Measurements from ENCODE around the gene GNAQ. TPM values are rescaled to one million over a fixed set of nuclear protein-coding genes. Genes with fewer than 3 reads are reported as not detected.

Gene GNAQ
- polyA plus RNA-seq, 1 of the 3 experiments (the other 2 are of a cell fraction): 20.9 TPM

DNA sequence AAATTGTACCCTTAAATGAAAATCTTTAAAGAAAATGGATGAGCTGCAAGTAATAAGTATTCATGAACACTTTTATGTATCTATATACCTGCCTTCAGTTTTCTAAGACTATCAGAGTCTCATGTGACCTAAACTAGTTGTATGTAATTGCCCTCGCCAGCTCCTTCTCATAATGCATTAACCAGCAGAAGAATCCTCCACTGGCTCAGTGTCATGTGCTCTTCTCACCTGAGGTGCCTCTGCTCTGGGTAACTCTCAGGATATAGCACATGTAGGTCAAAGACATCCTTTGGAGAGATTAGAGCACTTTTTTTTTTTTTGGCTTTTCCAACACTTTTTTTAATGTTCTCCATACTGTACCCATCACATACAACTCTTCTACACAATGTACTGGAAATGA lies 199.8 kb downstream of the GNAQ start:
- ChIA-PET POLR2A (no interaction called here), CTCF (interaction anchor here (1.1 to 1.2 kb wide), 2 partner anchors 10 to 374 kb away, joined by 3 to 5 read pairs; no protein-coding TSS in a partner anchor)
- H3K4me1 ChIP-seq (ENCODE audit: control insufficient read depth in 1 of 2, insufficient read depth in 2 of 2, low read depth in 1 of 2, low read length in 1 of 2): peaks cover 8 to 11% of the 10 kb centered on the region in 2 experiments; a peak in 3 of 4 replicates
- TF ChIP-seq, protein P1, sequence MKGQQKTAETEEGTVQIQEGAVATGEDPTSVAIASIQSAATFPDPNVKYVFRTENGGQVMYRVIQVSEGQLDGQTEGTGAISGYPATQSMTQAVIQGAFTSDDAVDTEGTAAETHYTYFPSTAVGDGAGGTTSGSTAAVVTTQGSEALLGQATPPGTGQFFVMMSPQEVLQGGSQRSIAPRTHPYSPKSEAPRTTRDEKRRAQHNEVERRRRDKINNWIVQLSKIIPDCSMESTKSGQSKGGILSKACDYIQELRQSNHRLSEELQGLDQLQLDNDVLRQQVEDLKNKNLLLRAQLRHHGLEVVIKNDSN (IDR thresholded peaks at IDR 0.05; ENCODE audit: borderline replicate concordance, low read depth): no peak
- TF ChIP-seq EZH2phosphoT487 (IDR thresholded peaks at IDR 0.05; ENCODE audit: borderline replicate concordance, low read depth) (no peak), FOXM1 (IDR thresholded peaks at IDR 0.05; ENCODE audit: low read depth) (no peak), GATA2 (CRISPR knock-in tag; IDR thresholded peaks at IDR 0.05) (no peak), FOSL2 (IDR thresholded peaks at IDR 0.05; ENCODE audit: borderline replicate concordance, low read depth) (no peak), TEAD4 (IDR thresholded peaks at IDR 0.05; ENCODE audit: borderline replicate concordance, insufficient read depth) (no peak), SIN3A (IDR thresholded peaks at IDR 0.05; ENCODE audit: borderline replicate concordance, low read depth, low read length) (no peak), RXRA (IDR thresholded peaks at IDR 0.05; ENCODE audit: borderline replicate concordance, low read depth) (no peak)
- TF ChIP-seq, protein P2, sequence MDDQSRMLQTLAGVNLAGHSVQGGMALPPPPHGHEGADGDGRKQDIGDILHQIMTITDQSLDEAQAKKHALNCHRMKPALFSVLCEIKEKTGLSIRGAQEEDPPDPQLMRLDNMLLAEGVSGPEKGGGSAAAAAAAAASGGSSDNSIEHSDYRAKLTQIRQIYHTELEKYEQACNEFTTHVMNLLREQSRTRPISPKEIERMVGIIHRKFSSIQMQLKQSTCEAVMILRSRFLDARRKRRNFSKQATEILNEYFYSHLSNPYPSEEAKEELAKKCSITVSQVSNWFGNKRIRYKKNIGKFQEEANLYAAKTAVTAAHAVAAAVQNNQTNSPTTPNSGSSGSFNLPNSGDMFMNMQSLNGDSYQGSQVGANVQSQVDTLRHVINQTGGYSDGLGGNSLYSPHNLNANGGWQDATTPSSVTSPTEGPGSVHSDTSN (IDR thresholded peaks at IDR 0.05): no peak
- TF ChIP-seq, protein P3, sequence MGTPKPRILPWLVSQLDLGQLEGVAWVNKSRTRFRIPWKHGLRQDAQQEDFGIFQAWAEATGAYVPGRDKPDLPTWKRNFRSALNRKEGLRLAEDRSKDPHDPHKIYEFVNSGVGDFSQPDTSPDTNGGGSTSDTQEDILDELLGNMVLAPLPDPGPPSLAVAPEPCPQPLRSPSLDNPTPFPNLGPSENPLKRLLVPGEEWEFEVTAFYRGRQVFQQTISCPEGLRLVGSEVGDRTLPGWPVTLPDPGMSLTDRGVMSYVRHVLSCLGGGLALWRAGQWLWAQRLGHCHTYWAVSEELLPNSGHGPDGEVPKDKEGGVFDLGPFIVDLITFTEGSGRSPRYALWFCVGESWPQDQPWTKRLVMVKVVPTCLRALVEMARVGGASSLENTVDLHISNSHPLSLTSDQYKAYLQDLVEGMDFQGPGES (IDR thresholded peaks at IDR 0.05; ENCODE audit: low read depth, low read length): no peak
- no peak overlapping the region for H3K4me3 ChIP-seq (ENCODE audit: low read depth in 2 of 2, low read length in 1 of 2)
- H3K27me3 ChIP-seq (ENCODE audit: insufficient read depth): no peaks in the 10 kb centered on the region
- no peaks in the 10 kb centered on the region for H3K9me3 ChIP-seq
- H3K4me2 ChIP-seq: no peak overlapping the region
- no peaks in the 10 kb centered on the region for H3K36me3 ChIP-seq (replicated peaks in 1 of 2; ENCODE audit: control insufficient read depth in 1 of 2, insufficient read depth in 2 of 2, low read length in 1 of 2)
- no peak overlapping the region for H2AFZ ChIP-seq (ENCODE audit: low read depth)
- WGBS (ENCODE audit: low lambda C conversion rate): 100% methylated on average over 1 of the region's 1 CpG
- H3K79me2 ChIP-seq (ENCODE audit: insufficient read depth): peaks cover 36% of the 10 kb centered on the region
- H3F3A ChIP-seq (replicated peaks; ENCODE audit: insufficient read depth): no peaks in the 10 kb centered on the region
- no peaks in the 10 kb centered on the region for H3K9me2 ChIP-seq
- H3K9ac ChIP-seq: no peak overlapping the region
- no peaks in the 10 kb centered on the region for H4K20me1 ChIP-seq (ENCODE audit: insufficient read depth)
- peak overlapping the region in 1 of 2 experiments; percentile 22; a peak in 1 of 4 replicates for H3K27ac ChIP-seq (ENCODE audit: low read depth in 2 of 2, low read length in 1 of 2)
- no peak for DNase-seq

DNA sequence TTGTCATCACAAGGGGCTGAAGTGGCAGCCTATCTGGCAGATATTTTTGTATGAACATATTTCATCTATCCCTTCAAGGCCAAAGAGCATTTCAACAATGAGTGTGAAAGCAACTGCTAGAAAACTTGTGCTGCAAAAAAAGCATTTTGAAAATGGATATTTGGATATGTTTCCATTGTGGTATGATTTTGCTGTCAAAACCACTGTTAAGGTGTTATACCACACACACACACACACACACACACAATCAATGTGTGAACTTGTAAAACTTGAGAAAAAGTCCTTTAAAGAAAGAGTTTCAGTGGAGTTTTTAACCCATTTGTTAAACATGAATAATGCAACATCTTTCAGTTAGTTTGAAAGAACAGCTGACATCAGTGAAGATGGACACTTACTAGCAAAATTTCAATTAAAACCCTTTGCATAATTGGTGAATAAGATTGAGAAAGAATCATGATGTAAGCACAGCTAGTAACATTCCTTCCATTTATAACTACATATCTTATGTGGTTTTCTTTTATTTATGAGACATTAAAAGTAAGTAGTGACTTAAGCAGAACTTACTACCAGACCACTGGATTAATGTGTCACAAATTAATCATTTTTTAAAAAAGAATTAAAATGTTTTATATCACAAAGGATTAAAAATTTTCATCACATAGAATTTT lies 200.9 kb downstream of the GNAQ start:
- no peak overlapping the region for H2AFZ ChIP-seq (ENCODE audit: low read depth)
- H3K9me3 ChIP-seq: no peaks in the 10 kb centered on the region
- peaks cover 46% of the 10 kb centered on the region for H3K79me2 ChIP-seq (ENCODE audit: insufficient read depth)
- H3K4me3 ChIP-seq (ENCODE audit: low read depth in 2 of 2, low read length in 1 of 2): no peak overlapping the region
- no peaks in the 10 kb centered on the region for H3K9me2 ChIP-seq
- H3K4me2 ChIP-seq: no peak overlapping the region
- no peak overlapping the region for H3K9ac ChIP-seq
- H3K27me3 ChIP-seq (ENCODE audit: insufficient read depth): no peaks in the 10 kb centered on the region
- H3K27ac ChIP-seq (ENCODE audit: low read depth in 2 of 2, low read length in 1 of 2): no peak overlapping the region
- no peak for DNase-seq
- no peaks in the 10 kb centered on the region for H4K20me1 ChIP-seq (ENCODE audit: insufficient read depth)
- no peaks in the 10 kb centered on the region for H3K36me3 ChIP-seq (replicated peaks in 1 of 2; ENCODE audit: control insufficient read depth in 1 of 2, insufficient read depth in 2 of 2, low read length in 1 of 2)
- POLR2A ChIA-PET: no interaction called here
- no peak for TF ChIP-seq TEAD4 (IDR thresholded peaks at IDR 0.05; ENCODE audit: borderline replicate concordance, insufficient read depth)
- no peak for TF ChIP-seq MEF2A (IDR thresholded peaks at IDR 0.05; ENCODE audit: borderline replicate concordance, low read depth)
- TF ChIP-seq NRF1 (IDR thresholded peaks at IDR 0.05; ENCODE audit: low read depth, low read length): no peak
- TF ChIP-seq FOSL2 (IDR thresholded peaks at IDR 0.05; ENCODE audit: borderline replicate concordance, low read depth): no peak
- TF ChIP-seq ELF1 (IDR thresholded peaks at IDR 0.05): no peak
- no peak for TF ChIP-seq GABPA (IDR thresholded peaks at IDR 0.05; ENCODE audit: low read depth)
- TF ChIP-seq RXRA (IDR thresholded peaks at IDR 0.05; ENCODE audit: borderline replicate concordance, low read depth): no peak
- no peaks in the 10 kb centered on the region for H3F3A ChIP-seq (replicated peaks; ENCODE audit: insufficient read depth)
- peaks cover 8 to 15% of the 10 kb centered on the region in 2 experiments; a peak in 3 of 4 replicates for H3K4me1 ChIP-seq (ENCODE audit: control insufficient read depth in 1 of 2, insufficient read depth in 2 of 2, low read depth in 1 of 2, low read length in 1 of 2)
- CTCF ChIA-PET: no interaction called here

All from SK-N-SH (cell line).